ENCODE measurements around the gene CHMP2A. TPM values are rescaled to one million over a fixed set of nuclear protein-coding genes. Genes with fewer than 3 reads are reported as not detected.

CHMP2A gene
- total and polyA plus RNA-seq, 2 of the 4 experiments (the other 2 are of a cell fraction) = 105 to 183 TPM

GRCh38 chr19:58568453-58569130 is 13.7 kb upstream of the CHMP2A start:
- Histone ChIP-seq H4K8ac (ENCODE audit: low read depth in 2 of 2, low read length in 2 of 2) (no peak overlapping the region), H3K27ac (ENCODE audit: insufficient read depth, low read length) (no peak overlapping the region), H3K18ac (ENCODE audit: low read depth, low read length) (no peak overlapping the region), H2BK15ac (ENCODE audit: low read depth, low read length) (no peak overlapping the region), H2BK5ac (ENCODE audit: low read depth, low read length, poor library complexity, severe bottlenecking) (no peak overlapping the region), H2AFZ (replicated peaks; ENCODE audit: low read length, poor library complexity) (no peak overlapping the region), H3K4me1 (ENCODE audit: control insufficient read depth, insufficient read depth, low read length) (peaks cover 2% of the 10 kb centered on the region; the same call in 1 of the 2 replicates), H4K20me1 (ENCODE audit: insufficient read depth, low read length) (0 out of 2 replicates have a peak, but pooled peaks cover 4% of the 10 kb centered on the region), H3K23ac (ENCODE audit: low read depth, low read length) (no peak overlapping the region), H4K91ac (ENCODE audit: insufficient read depth, low read depth, low read length) (no peak overlapping the region), H2AK9ac (replicated peaks; ENCODE audit: low read depth, low read length, poor library complexity) (no peak overlapping the region), H3K4me3 (ENCODE audit: insufficient read depth, low read depth, low read length) (no peak overlapping the region), H2BK120ac (ENCODE audit: low read depth, low read length) (no peak overlapping the region), H3K4me2 (ENCODE audit: low read depth, low read length) (no peak overlapping the region), H3K27me3 (ENCODE audit: control insufficient read depth, insufficient read depth, low read length) (no peaks in the 10 kb centered on the region), H3K36me3 (ENCODE audit: control insufficient read depth, insufficient read depth, low read length) (peaks cover 13% of the 10 kb centered on the region; the same call in 1 of the 2 replicates), H4K5ac (ENCODE audit: low read depth, low read length) (no peak overlapping the region), H3K79me1 (ENCODE audit: low read depth in 1 of 2, low read length in 2 of 2) (peaks cover 9 to 22% of the 10 kb centered on the region in 2 experiments; a peak in 3 of 4 replicates), H2BK20ac (ENCODE audit: low read depth, low read length) (no peak overlapping the region), H3K14ac (replicated peaks; ENCODE audit: low read depth, low read length) (no peak overlapping the region), H3K4ac (ENCODE audit: low read depth, low read length) (no peak overlapping the region), H3K9ac (ENCODE audit: low read depth, low read length) (no peak overlapping the region), H3K9me3 (ENCODE audit: control insufficient read depth, insufficient read depth, low read length) (no peaks in the 10 kb centered on the region), H3K9me1 (ENCODE audit: insufficient read depth, low read length) (peaks cover 9% of the 10 kb centered on the region), H2AK5ac (ENCODE audit: low read depth, low read length) (no peak overlapping the region), H3K56ac (ENCODE audit: extremely low read depth, insufficient read depth, low read length) (no peak overlapping the region)
- no CpG with 5 or more reads among the region's 4 CpGs for WGBS, 2 experiments (ENCODE audit: extremely low coverage in 2 of 2, insufficient read length in 1 of 2)
- ChIA-PET CTCF (no interaction called here), POLR2A (ENCODE audit: unreplicated experiment) (no interaction called here)
- in situ Hi-C loops (cut with MboI; ENCODE audit: low sequenced_read_pairs) = no loop called here
- TF ChIP-seq USF2 (IDR thresholded peaks at IDR 0.05; ENCODE audit: low read depth, low read length) (no peak), RFX5 (IDR thresholded peaks at IDR 0.05; ENCODE audit: low read depth, low read length) (no peak), BHLHE40 (IDR thresholded peaks at IDR 0.05; ENCODE audit: low read depth, low read length) (no peak), ELK1 (IDR thresholded peaks at IDR 0.05; ENCODE audit: borderline replicate concordance, low read depth, low read length) (no peak), FOS (IDR thresholded peaks at IDR 0.05; ENCODE audit: low read depth, low read length) (no peak), CEBPB (IDR thresholded peaks at IDR 0.05; ENCODE audit: low read depth, low read length) (no peak), MAZ (IDR thresholded peaks at IDR 0.05; ENCODE audit: borderline replicate concordance, low read depth, low read length) (no peak), POLR2A (IDR thresholded peaks at IDR 0.05; ENCODE audit: low read depth, low read length) (no peak), RCOR1 (IDR thresholded peaks at IDR 0.05; ENCODE audit: insufficient replicate concordance, low read length) (no peak)
- intact Hi-C loops (cut with micrococcal nuclease) = no loop called here
- no TSS peak for BruUV-seq (replicated peaks)
- DNase-seq = no peak
- dilution Hi-C loops (cut with HindIII; ENCODE audit: low sequenced_read_pairs, unreplicated experiment) = no loop called here
- no peak for ATAC-seq (ENCODE audit: low read depth)
